SK-N-SH (cell line): Measurements from ENCODE around the gene PPP2R5C. TPM values are rescaled to one million over a fixed set of nuclear protein-coding genes. Genes with fewer than 3 reads are reported as not detected.

Experiments
- CTCF ChIA-PET: fragments of 300-600, 350-600 bp; formaldehyde crosslinking; extraction: SDS; loops from one replicate; lab custom pipeline; 2021; lab: Yijun Ruan, JAX
- POLR2A ChIA-PET: fragments of 350-600 bp; sonication (Branson Sonifier 250); formaldehyde crosslinking; extraction: SDS; loops from one replicate; lab custom pipeline; 2020; ENCODE audit warnings: antibody characterized with exemption, inconsistent platforms; lab: Yijun Ruan, JAX
- DNase-seq: peaks from one replicate; pipeline ENCODE4 v3.0.0; 2012
- H2AFZ ChIP-seq: fragments of 200-600 bp; sonication (generic); 2 replicates; pipeline ENCODE4 v1.8.1; 2016; ENCODE audit warnings: antibody characterized with exemption, mild to moderate bottlenecking, low read depth
- H3F3A ChIP-seq: fragments of 200-600 bp; sonication (generic); replicated peaks from 2 replicates; pipeline ENCODE3; 2016; ENCODE audit warnings: antibody characterized with exemption, mild to moderate bottlenecking; ENCODE audit not compliant: insufficient read depth
- H3K27ac ChIP-seq, 2 experiments: fragments of 200-500 bp in 1 of 2; fragments of 200-600 bp in 1 of 2; sonication (Bioruptor generic) in 1 of 2; sonication (generic), shearing (Covaris generic) in 1 of 2; 2 replicates each; pipeline versions ENCODE4 v1.5.1 to v1.6.1; 2014 to 2016; ENCODE audit warnings: low read depth in 2 of 2, inconsistent platforms in 1 of 2, low read length in 1 of 2, mild to moderate bottlenecking in 1 of 2, mixed read lengths in 1 of 2
- H3K27me3 ChIP-seq: fragments of 200-600 bp; sonication (generic), shearing (Covaris generic); 2 replicates; pipeline ENCODE4 v1.6.1; 2016; ENCODE audit warnings: mixed run types; ENCODE audit not compliant: insufficient read depth
- H3K36me3 ChIP-seq, 2 experiments: fragments of 200-500 bp in 1 of 2; fragments of 200-600 bp in 1 of 2; sonication (Bioruptor generic) in 1 of 2; sonication (generic) in 1 of 2; replicated peaks in 1 of 2; 2 replicates each; pipeline versions ENCODE3 to v1.5.1; 2014 to 2016; ENCODE audit warnings: low read length in 1 of 2, mild to moderate bottlenecking in 1 of 2; ENCODE audit not compliant: insufficient read depth in 2 of 2, control insufficient read depth in 1 of 2
- H3K4me1 ChIP-seq, 2 experiments: fragments of 200-500 bp in 1 of 2; fragments of 200-600 bp in 1 of 2; sonication (Bioruptor generic) in 1 of 2; sonication (generic), shearing (Covaris generic) in 1 of 2; 2 replicates each; pipeline versions ENCODE4 v1.5.1 to v1.6.1; 2014 to 2016; ENCODE audit warnings: low read depth in 1 of 2, low read length in 1 of 2, mixed run types in 1 of 2; ENCODE audit not compliant: insufficient read depth in 2 of 2, control insufficient read depth in 1 of 2
- H3K4me2 ChIP-seq: fragments of 200-600 bp; sonication (generic), shearing (Covaris generic); 2 replicates; pipeline ENCODE4 v1.6.1; 2017; ENCODE audit warnings: mixed run types
- H3K4me3 ChIP-seq, 2 experiments: fragments of 200-500 bp in 1 of 2; fragments of 200-600 bp in 1 of 2; sonication (Bioruptor generic) in 1 of 2; sonication (generic), shearing (Covaris generic) in 1 of 2; 2 replicates each; pipeline versions ENCODE4 v1.5.1 to v1.8.1; 2014 to 2016; ENCODE audit warnings: low read depth in 2 of 2, inconsistent platforms in 1 of 2, low read length in 1 of 2, mild to moderate bottlenecking in 1 of 2, mixed read lengths in 1 of 2, moderate library complexity in 1 of 2
- H3K79me2 ChIP-seq: fragments of 200-600 bp; sonication (generic); 2 replicates; pipeline ENCODE4 v1.8.1; 2017; ENCODE audit warnings: mild to moderate bottlenecking; ENCODE audit not compliant: insufficient read depth
- H3K9ac ChIP-seq: fragments of 200-600 bp; sonication (generic); 2 replicates; pipeline ENCODE4 v1.6.1; 2017; ENCODE audit warnings: mixed run types
- H3K9me2 ChIP-seq: fragments of 200-600 bp; sonication (generic); 2 replicates; pipeline ENCODE4 v1.6.1; 2017; ENCODE audit warnings: mixed run types
- H3K9me3 ChIP-seq: fragments of 200-600 bp; sonication (generic); 2 replicates; pipeline ENCODE4 v1.6.1; 2017; ENCODE audit warnings: mixed run types, mild to moderate bottlenecking, moderate library complexity
- H4K20me1 ChIP-seq: fragments of 200-600 bp; sonication (generic); 2 replicates; pipeline ENCODE4 v1.6.1; 2017; ENCODE audit warnings: mild to moderate bottlenecking, mixed run types; ENCODE audit not compliant: insufficient read depth
- CHD2 ChIP-seq: fragments of 150-350 bp; IDR thresholded peaks from 2 replicates; pipeline ENCODE4 v1.6.1; 2018; ENCODE audit warnings: low read length; ENCODE audit not compliant: partially characterized antibody
- CTCF ChIP-seq: fragments of 200-600 bp; sonication (generic); IDR thresholded peaks from 2 replicates; pipeline ENCODE4 v1.6.1; 2017; ENCODE audit warnings: antibody characterized with exemption, mild to moderate bottlenecking, moderate library complexity
- EP300 ChIP-seq, 2 experiments: IDR thresholded peaks; 2 replicates each; pipeline versions ENCODE4 v1.4.0 to v1.6.1; 2012; ENCODE audit warnings: borderline replicate concordance in 1 of 2, low read depth in 1 of 2, low read length in 1 of 2
- FOSL2 ChIP-seq: IDR thresholded peaks from 2 replicates; pipeline ENCODE4 v1.4.0; 2012; ENCODE audit warnings: low read depth, mild to moderate bottlenecking, moderate library complexity, borderline replicate concordance
- FOXJ3 ChIP-seq: sonication (generic); formaldehyde crosslinking; IDR thresholded peaks from 2 replicates; pipeline ENCODE4 v1.5.1; 2020; ENCODE audit warnings: mild to moderate bottlenecking, missing genetic modification reagents
- FOXM1 ChIP-seq: IDR thresholded peaks from 2 replicates; pipeline ENCODE4 v1.4.0; 2012; ENCODE audit warnings: low read depth, mild to moderate bottlenecking
- GABPA ChIP-seq: IDR thresholded peaks from 2 replicates; pipeline ENCODE4 v1.4.0; 2012; ENCODE audit warnings: low read depth, mild to moderate bottlenecking
- GATA2 ChIP-seq: sonication (generic); formaldehyde crosslinking; IDR thresholded peaks from 2 replicates; pipeline ENCODE4 v1.5.0; 2020; ENCODE audit warnings: mild to moderate bottlenecking, missing genetic modification reagents
- MEF2A ChIP-seq: IDR thresholded peaks from 2 replicates; pipeline ENCODE4 v1.4.0; 2012; ENCODE audit warnings: low read depth, borderline replicate concordance
- NRF1 ChIP-seq: IDR thresholded peaks from 2 replicates; pipeline ENCODE4 v1.6.1; 2012; ENCODE audit warnings: low read depth, mild to moderate bottlenecking, low read length
- POLR2AphosphoS5 ChIP-seq: IDR thresholded peaks from 2 replicates; pipeline ENCODE4 v1.6.1; 2012; ENCODE audit warnings: low read depth, low read length
- RCOR1 ChIP-seq: fragments of 150-350 bp; IDR thresholded peaks from 2 replicates; pipeline ENCODE4 v1.6.1; 2017; ENCODE audit warnings: antibody characterized with exemption, low read length
- REST ChIP-seq: IDR thresholded peaks from 2 replicates; pipeline ENCODE4 v1.6.1; 2012; ENCODE audit warnings: mild to moderate bottlenecking, low read depth, low read length, moderate library complexity
- RFX5 ChIP-seq: IDR thresholded peaks from 2 replicates; pipeline ENCODE4 v1.6.1; 2012; ENCODE audit warnings: mild to moderate bottlenecking, improper control_type of control experiment, low read length
- SIN3A ChIP-seq: IDR thresholded peaks from 2 replicates; pipeline ENCODE4 v1.6.1; 2012; ENCODE audit warnings: low read depth, mild to moderate bottlenecking, low read length, moderate library complexity, borderline replicate concordance
- SMC3 ChIP-seq: IDR thresholded peaks from 2 replicates; pipeline ENCODE4 v1.6.1; 2012; ENCODE audit warnings: low read depth, low read length, improper control_type of control experiment
- TAF1 ChIP-seq: IDR thresholded peaks from 2 replicates; pipeline ENCODE4 v1.6.1; 2012; ENCODE audit warnings: low read depth, mild to moderate bottlenecking, low read length, moderate library complexity, borderline replicate concordance
- USF2 ChIP-seq: fragments of 150-350 bp; IDR thresholded peaks from 2 replicates; pipeline ENCODE4 v1.6.1; 2017; ENCODE audit warnings: antibody characterized with exemption, low read length, low read depth, borderline replicate concordance
- YY1 ChIP-seq: IDR thresholded peaks from 2 replicates; pipeline ENCODE4 v1.4.0; 2012; ENCODE audit warnings: low read depth, mild to moderate bottlenecking
- ZBTB33 ChIP-seq: IDR thresholded peaks from 2 replicates; pipeline ENCODE4 v1.4.0; 2012; ENCODE audit warnings: low read depth, borderline replicate concordance
- WGBS: methylation state at CpG from one replicate; pipeline ENCODE4 v1.1.6; 2017; ENCODE audit warnings: low lambda C conversion rate; 5-methylcytosine and 5-hydroxymethylcytosine counted together
- polyA plus RNA-seq, 3 experiments: library from polyadenylated mRNA; depleted of rRNA; stranded (reverse); fragments of >200 nt; gene quantifications; 2 replicates each; pipeline ENCODE4 v1.2.3, GENCODE V29; 2012
- TF ChIP-seq, protein P1 (sequence below): fragments of 150-350 bp; IDR thresholded peaks from 2 replicates; pipeline ENCODE4 v1.6.1; 2016; ENCODE audit warnings: mild to moderate bottlenecking, low read depth, low read length

The PPP2R5C gene
- polyA plus RNA-seq, 1 of the 3 experiments (the other 2 are of a cell fraction): 43.7 TPM

GRCh38 chr14:101809671-101810514 is 48.4 kb downstream of the PPP2R5C start:
- 1% methylated on average over 23 of the region's 23 CpGs for WGBS
- peak; percentile 74 for TF ChIP-seq SIN3A
- TF ChIP-seq FOXM1: peak; percentile 96
- no peak for TF ChIP-seq FOSL2
- TF ChIP-seq NRF1: no peak
- 0 out of 2 replicates have a peak, but pooled peaks have one; percentile 13 for TF ChIP-seq REST
- 0 out of 2 replicates have a peak, but pooled peaks have one; percentile 3 for TF ChIP-seq RCOR1
- peak; percentile 79 for TF ChIP-seq TAF1
- peak; percentile 73 for TF ChIP-seq POLR2AphosphoS5
- TF ChIP-seq MEF2A: no peak
- TF ChIP-seq RFX5: peak; percentile 96
- TF ChIP-seq CTCF: no peak
- 0 out of 4 replicates have a peak, but pooled peaks of 1 of the 2 experiments have one; percentile 16 for TF ChIP-seq EP300 (IDR thresholded peaks at IDR 0.05; ENCODE audit: borderline replicate concordance in 1 of 2, low read depth in 1 of 2, low read length in 1 of 2)
- peak; percentile 75 for TF ChIP-seq GABPA
- TF ChIP-seq USF2: no peak
- peak; percentile 87 for TF ChIP-seq YY1
- TF ChIP-seq, protein P1, sequence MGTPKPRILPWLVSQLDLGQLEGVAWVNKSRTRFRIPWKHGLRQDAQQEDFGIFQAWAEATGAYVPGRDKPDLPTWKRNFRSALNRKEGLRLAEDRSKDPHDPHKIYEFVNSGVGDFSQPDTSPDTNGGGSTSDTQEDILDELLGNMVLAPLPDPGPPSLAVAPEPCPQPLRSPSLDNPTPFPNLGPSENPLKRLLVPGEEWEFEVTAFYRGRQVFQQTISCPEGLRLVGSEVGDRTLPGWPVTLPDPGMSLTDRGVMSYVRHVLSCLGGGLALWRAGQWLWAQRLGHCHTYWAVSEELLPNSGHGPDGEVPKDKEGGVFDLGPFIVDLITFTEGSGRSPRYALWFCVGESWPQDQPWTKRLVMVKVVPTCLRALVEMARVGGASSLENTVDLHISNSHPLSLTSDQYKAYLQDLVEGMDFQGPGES: no peak
- no peak; the same call in 1 of the 2 replicates for TF ChIP-seq SMC3
- TF ChIP-seq ZBTB33: no peak
- TF ChIP-seq GATA2 (CRISPR knock-in tag): no peak
- peak; percentile 95 for TF ChIP-seq CHD2
- no peak for TF ChIP-seq FOXJ3 (CRISPR knock-in tag)

More at GRCh38 chr14:101809671-101810514, 48.4 kb downstream of the PPP2R5C start:
- H3K4me1 ChIP-seq: peaks cover 14 to 41% of the 10 kb centered on the region in 2 experiments; a peak in 3 of 4 replicates
- peaks cover 6 to 22% of the 10 kb centered on the region in 2 experiments for H3K36me3 ChIP-seq
- H3K4me3 ChIP-seq: peak overlapping the region; percentile 79 to 86
- ChIA-PET POLR2A (interaction anchor here (0.6 to 1.4 kb wide), 17 partner anchors 11 to 155 kb away, joined by 3 to 7 read pairs (median 3); partner anchors contain the start of gene DYNC1H1), CTCF (interaction anchor here (0.6 to 5.2 kb wide), 7 partner anchors 9 to 144 kb away, joined by 3 to 33 read pairs (median 3); no protein-coding TSS in a partner anchor)
- H3K79me2 ChIP-seq: peaks cover 54% of the 10 kb centered on the region
- peak; percentile 80 for DNase-seq
- H3K9me2 ChIP-seq: no peaks in the 10 kb centered on the region
- peak overlapping the region; percentile 98 for H3K9ac ChIP-seq
- H4K20me1 ChIP-seq: peaks cover 39% of the 10 kb centered on the region
- H2AFZ ChIP-seq: peak overlapping the region; percentile 73
- H3F3A ChIP-seq: peaks cover 26% of the 10 kb centered on the region
- H3K9me3 ChIP-seq: 0 out of 2 replicates have a peak, but pooled peaks cover 3% of the 10 kb centered on the region
- H3K27me3 ChIP-seq: no peaks in the 10 kb centered on the region
- H3K4me2 ChIP-seq: peak overlapping the region; percentile 85
- H3K27ac ChIP-seq: peak overlapping the region; percentile 98 to 99
